Measurements from ENCODE around the gene UGP2. TPM values are rescaled to one million over a fixed set of nuclear protein-coding genes. Genes with fewer than 3 reads are reported as not detected.
A peak's percentile ranks its signal among the peaks of the same experiment; 100 is the strongest.

UGP2 gene
- total and polyA plus RNA-seq, 4 donors = 76.2 to 723 (median 261) TPM

- 77% methylated on average over 2 of the region's 2 CpGs for WGBS
- peaks cover 9 to 40% (median 32%) of the 10 kb centered on the region in 4 donors for H3K4me1 ChIP-seq (ENCODE audit: control insufficient read depth in 4 of 4, insufficient read depth in 4 of 4, low read length in 3 of 4)
- H3K9me3 ChIP-seq (ENCODE audit: control insufficient read depth in 4 of 4, low read length in 3 of 4) = no peaks in the 10 kb centered on the region
- no peak for TF ChIP-seq FOXA2 (IDR thresholded peaks at IDR 0.05)
- no peak for TF ChIP-seq FOXA1 (IDR thresholded peaks at IDR 0.05)
- TF ChIP-seq MAX (IDR thresholded peaks at IDR 0.05) = no peak
- no peak for TF ChIP-seq NR2F2 (IDR thresholded peaks at IDR 0.05)
- TF ChIP-seq TAF1 (conservative IDR thresholded peaks at IDR 0.05) = no peak
- no peak for TF ChIP-seq ATF3 (IDR thresholded peaks at IDR 0.05)
- no peak for TF ChIP-seq CTCF (IDR thresholded peaks at IDR 0.05; ENCODE audit: low read depth, low read length, missing input control)
- TF ChIP-seq YY1 (IDR thresholded peaks at IDR 0.05) = no peak
- no peak for TF ChIP-seq JUND (IDR thresholded peaks at IDR 0.05)
- TF ChIP-seq RXRA (IDR thresholded peaks at IDR 0.05) = no peak
- no peak for TF ChIP-seq SP1 (IDR thresholded peaks at IDR 0.05)
- TF ChIP-seq GABPA (IDR thresholded peaks at IDR 0.05 in 1 of 2, conservative IDR thresholded peaks at IDR 0.05 in 1 of 2) = no peak
- TF ChIP-seq EGR1 (IDR thresholded peaks at IDR 0.05; ENCODE audit: low read depth in 2 of 2) = no peak
- no peak for TF ChIP-seq RAD21 (IDR thresholded peaks at IDR 0.05)
- no peak overlapping the region for H3K4me3 ChIP-seq (ENCODE audit: low read depth in 1 of 3, low read length in 3 of 3)
- peaks cover 1 to 56% (median 35%) of the 10 kb centered on the region in 4 donors for H3K36me3 ChIP-seq (ENCODE audit: control insufficient read depth in 4 of 4, insufficient read depth in 3 of 4, low read depth in 1 of 4, low read length in 3 of 4)
- no peak overlapping the region for H3K9ac ChIP-seq (ENCODE audit: low read depth in 1 of 2, low read length in 2 of 2)
- H3K27ac ChIP-seq (ENCODE audit: low read depth in 1 of 2, low read length in 2 of 2) = peak overlapping the region in 1 of 2 donors; percentile 5
- DNase-seq (ENCODE audit: low spot score) = no peak
- no peaks in the 10 kb centered on the region for H3K27me3 ChIP-seq (ENCODE audit: control insufficient read depth in 4 of 4, insufficient read depth in 4 of 4, low read length in 3 of 4)
These were observed 24.5 kb downstream of the UGP2 start for GRCh38 chr2:63866009-63866709.

GRCh38 chr2:63870679-63871078, 29.0 kb downstream of the UGP2 start:
- no peaks in the 10 kb centered on the region for H3K27me3 ChIP-seq (ENCODE audit: control insufficient read depth in 4 of 4, insufficient read depth in 4 of 4, low read length in 3 of 4)
- DNase-seq (ENCODE audit: low spot score) = no peak
- H3K9me3 ChIP-seq (ENCODE audit: control insufficient read depth in 4 of 4, low read length in 3 of 4) = no peaks in the 10 kb centered on the region
- WGBS = 94% methylated on average over 4 of the region's 4 CpGs
- H3K4me1 ChIP-seq (ENCODE audit: control insufficient read depth in 4 of 4, insufficient read depth in 4 of 4, low read length in 3 of 4) = peaks cover 4 to 47% (median 24%) of the 10 kb centered on the region in 4 donors
- TF ChIP-seq FOXA2 (IDR thresholded peaks at IDR 0.05) (no peak), RAD21 (IDR thresholded peaks at IDR 0.05) (no peak), REST (IDR thresholded peaks at IDR 0.05) (no peak), HNF4A (conservative IDR thresholded peaks at IDR 0.05) (no peak), FOXA1 (IDR thresholded peaks at IDR 0.05) (no peak), TAF1 (conservative IDR thresholded peaks at IDR 0.05) (no peak)
- H3K4me3 ChIP-seq (ENCODE audit: low read depth in 1 of 3, low read length in 3 of 3) = no peak overlapping the region
- H3K27ac ChIP-seq (ENCODE audit: low read depth in 1 of 2, low read length in 2 of 2) = peak overlapping the region; percentile 31 to 37
- peaks cover 1 to 51% (median 30%) of the 10 kb centered on the region in 4 donors for H3K36me3 ChIP-seq (ENCODE audit: control insufficient read depth in 4 of 4, insufficient read depth in 3 of 4, low read depth in 1 of 4, low read length in 3 of 4)
- no peak overlapping the region for H3K9ac ChIP-seq (ENCODE audit: low read depth in 1 of 2, low read length in 2 of 2)

Data from liver (tissue), 9 donors.